Colonic mucosa (tissue), 4 donors: Measurements from ENCODE around the gene MARCHF9. TPM values are rescaled to one million over a fixed set of nuclear protein-coding genes. Genes with fewer than 3 reads are reported as not detected.

Source experiments
- DNase-seq: peaks from one replicate; pipeline ENCODE4 v3.0.0-alpha.2; 2020
- H3K27ac ChIP-seq: fragments of 200-600 bp; one replicate; pipeline ENCODE4 v1.8.0; 2021
- H3K27me3 ChIP-seq: fragments of 200-600 bp; one replicate; pipeline ENCODE4 v1.8.0; 2021
- H3K36me3 ChIP-seq: fragments of 200-600 bp; one replicate; pipeline ENCODE4 v1.8.0; 2021
- H3K4me1 ChIP-seq: fragments of 200-600 bp; one replicate; pipeline ENCODE4 v1.8.0; 2021; ENCODE audit warnings: mild to moderate bottlenecking
- H3K4me3 ChIP-seq: fragments of 200-600 bp; one replicate; pipeline ENCODE4 v1.8.0; 2021
- H3K9ac ChIP-seq, 2 donors: one replicate each; pipeline ENCODE4 v1.7.0; 2013; ENCODE audit warnings: control low read depth in 2 of 2, low read depth in 2 of 2, low read length in 2 of 2
- H3K9me3 ChIP-seq: fragments of 200-600 bp; one replicate; pipeline ENCODE4 v1.8.0; 2021
- CTCF ChIP-seq: fragments of 200-600 bp; IDR thresholded peaks from one replicate; pipeline ENCODE4 v1.8.0; 2022; ENCODE audit warnings: antibody characterized with exemption, mild to moderate bottlenecking
- intact Hi-C: fragments of 100-400 bp; cut with DNase I; formaldehyde crosslinking; loops from one replicate; pipeline ENCODE4 v1.14.1; 2022
- total RNA-seq, 2 donors: library from RNA; stranded (reverse); fragmentation: NEBNext Ultra II Directional in 1 of 2; extraction: Animal tissue kit (Norgen Biotek cat#: 25700) in 1 of 2; gene quantifications; one replicate each; pipeline ENCODE4 v1.2.1, GENCODE V29; 2021
- donor health status: healthy.
- donor health status: DM: no; HTN: no; CAD: no.
- donor health status: DM: no; HTN: no; CAD: no.

Gene MARCHF9
- total RNA-seq, 2 donors from 2014 or later = 10.6 to 14.3 TPM

GRCh38 chr12:57732270-57732669 is 22.6 kb upstream of the MARCHF9 start:
- Histone ChIP-seq H3K4me3 (no peak overlapping the region), H3K9me3 (no peaks in the 10 kb centered on the region), H3K9ac (no peak overlapping the region), H3K36me3 (no peaks in the 10 kb centered on the region), H3K4me1 (no peaks in the 10 kb centered on the region), H3K27me3 (peaks cover 27% of the 10 kb centered on the region), H3K27ac (no peak overlapping the region)
- TF ChIP-seq CTCF = no peak
- no peak for DNase-seq
- intact Hi-C loops = no loop called here

GRCh38 chr12:57732726-57733593 is 21.9 kb upstream of the MARCHF9 start:
- Histone ChIP-seq H3K4me3 (no peak overlapping the region), H3K36me3 (no peaks in the 10 kb centered on the region), H3K9me3 (no peaks in the 10 kb centered on the region), H3K27me3 (peaks cover 29% of the 10 kb centered on the region), H3K27ac (no peak overlapping the region), H3K9ac (no peak overlapping the region), H3K4me1 (peaks cover 5% of the 10 kb centered on the region)
- TF ChIP-seq CTCF = no peak
- intact Hi-C loops = no loop called here
- no peak for DNase-seq

GRCh38 chr12:57733928-57734327 is 21.0 kb upstream of the MARCHF9 start:
- Histone ChIP-seq H3K27me3 (peaks cover 38% of the 10 kb centered on the region), H3K9ac (no peak overlapping the region), H3K27ac (no peak overlapping the region), H3K9me3 (no peaks in the 10 kb centered on the region), H3K4me1 (peaks cover 5% of the 10 kb centered on the region), H3K4me3 (no peak overlapping the region), H3K36me3 (no peaks in the 10 kb centered on the region)
- no peak for TF ChIP-seq CTCF
- DNase-seq = no peak
- intact Hi-C loops = no loop called here

GRCh38 chr12:57734591-57734990 is 20.3 kb upstream of the MARCHF9 start:
- DNase-seq = no peak
- H3K27me3 ChIP-seq = peaks cover 45% of the 10 kb centered on the region
- H3K4me1 ChIP-seq = peaks cover 5% of the 10 kb centered on the region
- H3K9ac ChIP-seq = no peak overlapping the region
- no peak overlapping the region for H3K4me3 ChIP-seq
- no peak overlapping the region for H3K27ac ChIP-seq
- no peaks in the 10 kb centered on the region for H3K36me3 ChIP-seq
- intact Hi-C loops = no loop called here
- H3K9me3 ChIP-seq = no peaks in the 10 kb centered on the region
- no peak for TF ChIP-seq CTCF

GRCh38 chr12:57735198-57735855 is 19.6 kb upstream of the MARCHF9 start:
- peaks cover 52% of the 10 kb centered on the region for H3K27me3 ChIP-seq
- no peak for DNase-seq
- intact Hi-C loops = no loop called here

More at GRCh38 chr12:57735198-57735855, 19.6 kb upstream of the MARCHF9 start:
- no peaks in the 10 kb centered on the region for H3K36me3 ChIP-seq
- no peak overlapping the region for H3K9ac ChIP-seq
- no peaks in the 10 kb centered on the region for H3K9me3 ChIP-seq
- H3K4me1 ChIP-seq = peaks cover 5% of the 10 kb centered on the region
- no peak overlapping the region for H3K27ac ChIP-seq
- TF ChIP-seq CTCF = no peak
- H3K4me3 ChIP-seq = no peak overlapping the region
